HS-27A (cell line): ENCODE results near the gene COQ9.
"Not testable (repeated sequence)": the region's sequence is repeated elsewhere in the genome, so short reads cannot be mapped to it uniquely, and the experiment has no call there.

Source experiments
- DNase-seq: peaks from one replicate; pipeline ENCODE4 v3.0.0-alpha.2; 2012; ENCODE audit warnings: low read depth, missing footprints

COQ9 gene

DNA sequence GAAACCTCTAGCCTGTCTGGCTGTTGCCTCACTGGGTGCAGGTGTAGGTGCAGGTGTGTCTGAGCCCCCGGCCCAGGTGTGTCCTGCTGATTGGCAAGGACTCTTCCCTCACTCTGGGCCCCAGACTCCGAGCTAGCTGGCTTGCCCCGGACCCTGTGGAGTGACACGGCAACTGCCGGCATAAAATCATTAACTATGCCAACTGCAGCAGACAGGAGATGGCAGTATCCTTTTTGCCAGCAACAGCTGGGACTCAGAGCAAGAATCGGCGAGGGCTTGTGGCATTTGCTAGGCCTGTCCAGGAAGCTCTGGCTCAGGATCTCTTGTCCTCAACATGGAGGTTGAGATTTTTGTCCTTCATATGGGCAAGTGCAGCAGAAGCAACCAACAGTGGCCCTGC, 20.9 kb upstream of the COQ9 start:
- DNase-seq: no peak

GRCh38 chr16:57427307-57427706, 20.0 kb upstream of the COQ9 start:
- DNase-seq: no peak

DNA sequence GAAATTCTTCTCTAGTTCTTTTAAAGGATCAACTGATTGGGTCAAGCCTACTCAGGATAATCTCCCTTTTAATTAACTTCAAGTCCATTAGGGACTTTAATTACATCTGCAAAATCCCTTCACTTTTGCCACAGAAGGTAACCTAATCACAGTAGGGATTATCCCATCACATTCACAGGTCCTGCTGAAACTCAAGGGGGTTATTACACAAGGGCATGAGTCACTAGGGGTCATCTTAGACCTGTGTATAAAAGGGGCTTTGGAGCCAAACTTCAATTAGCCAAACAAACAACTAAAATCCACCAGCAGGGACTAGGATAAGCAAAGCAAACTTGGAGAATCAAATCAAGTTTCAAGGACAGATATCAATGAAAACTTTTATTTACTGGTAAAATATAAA, 19.5 kb upstream of the COQ9 start:
- no peak for DNase-seq

DNA sequence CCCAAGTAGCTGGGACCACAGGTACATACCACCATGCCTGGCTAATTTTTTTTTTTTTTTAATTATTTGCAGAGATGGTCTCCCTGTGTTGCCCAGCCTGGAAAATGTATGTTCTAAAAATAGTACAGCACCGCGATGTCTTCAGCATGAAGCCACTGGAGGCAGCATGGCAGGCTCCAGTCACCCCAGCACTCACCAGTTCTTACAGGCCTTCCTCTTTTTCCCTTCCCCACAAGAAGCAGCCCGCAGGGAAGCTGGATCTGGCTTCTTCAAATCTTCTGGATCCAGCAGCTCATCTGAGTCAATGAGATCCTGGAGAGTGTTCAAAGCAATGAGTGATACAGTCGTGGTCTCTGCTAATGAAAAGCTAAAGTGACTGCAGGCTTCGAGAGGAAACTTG, 16.3 kb upstream of the COQ9 start:
- DNase-seq: no peak

DNA sequence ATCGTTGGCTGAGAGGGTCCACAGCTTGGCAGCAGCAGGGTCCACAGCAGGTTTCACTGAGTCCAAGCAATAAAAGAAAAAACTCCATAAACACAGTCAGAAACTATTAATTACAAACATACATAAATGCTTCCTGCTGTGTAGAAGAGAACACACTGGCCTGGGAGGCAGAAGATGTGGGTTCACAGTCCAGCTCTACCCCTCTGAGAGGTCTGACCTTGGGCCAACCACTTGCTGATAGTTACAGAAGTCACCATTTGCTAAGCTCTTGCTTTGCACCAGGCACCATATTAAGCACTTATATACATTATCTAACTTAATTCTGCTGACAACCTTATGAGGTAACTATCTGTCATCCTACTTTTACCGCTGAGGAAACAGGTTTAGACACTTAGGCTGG, 14.8 kb upstream of the COQ9 start:
- DNase-seq: no peak

DNA sequence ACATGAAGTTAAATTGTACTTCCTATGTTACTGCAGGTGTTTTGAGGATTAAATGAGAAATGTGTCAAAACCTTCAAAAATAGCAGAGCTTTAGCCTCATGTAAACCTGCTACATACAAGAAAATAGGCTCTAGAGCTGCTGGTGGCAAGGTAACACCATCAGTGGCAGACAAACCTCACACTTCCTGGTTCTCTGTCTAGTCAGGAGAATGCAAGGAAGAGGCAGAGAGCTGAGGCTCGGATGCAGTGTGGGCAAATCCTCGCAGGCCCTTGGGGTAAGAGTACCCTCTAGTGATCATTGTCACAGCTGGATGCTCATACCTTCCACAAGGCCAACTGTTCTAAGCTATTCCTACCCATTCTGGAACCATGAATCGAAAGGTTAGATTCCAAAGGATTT, 14.3 kb upstream of the COQ9 start:
- DNase-seq: no peak

GRCh38 chr16:57434003-57434402, 13.3 kb upstream of the COQ9 start:
- DNase-seq: no peak

- no peak for DNase-seq
Observed at GRCh38 chr16:57435838-57436237, 11.4 kb upstream of the COQ9 start.

GRCh38 chr16:57439947-57440346, 7.3 kb upstream of the COQ9 start:
- not testable (repeated sequence) for DNase-seq

GRCh38 chr16:57440551-57440950, 6.7 kb upstream of the COQ9 start:
- not testable (repeated sequence) for DNase-seq

- no peak for DNase-seq
Observed at GRCh38 chr16:57444711-57445110, 2.6 kb upstream of the COQ9 start.

GRCh38 chr16:57445510-57445909, 1.8 kb upstream of the COQ9 start:
- no peak for DNase-seq

- DNase-seq: no peak
Observed at GRCh38 chr16:57446531-57447185, 621 bp upstream of the COQ9 start.

GRCh38 chr16:57452021-57452420, 4.7 kb downstream of the COQ9 start:
- no peak for DNase-seq

GRCh38 chr16:57462209-57462977, 15.1 kb downstream of the COQ9 start, which contains the start of gene POLR2C:
Gene POLR2C (plus strand): TSS chr16:57462679. CDS start chr16:57462725, 46 bp downstream.
- DNase-seq: peak; percentile 60

DNA sequence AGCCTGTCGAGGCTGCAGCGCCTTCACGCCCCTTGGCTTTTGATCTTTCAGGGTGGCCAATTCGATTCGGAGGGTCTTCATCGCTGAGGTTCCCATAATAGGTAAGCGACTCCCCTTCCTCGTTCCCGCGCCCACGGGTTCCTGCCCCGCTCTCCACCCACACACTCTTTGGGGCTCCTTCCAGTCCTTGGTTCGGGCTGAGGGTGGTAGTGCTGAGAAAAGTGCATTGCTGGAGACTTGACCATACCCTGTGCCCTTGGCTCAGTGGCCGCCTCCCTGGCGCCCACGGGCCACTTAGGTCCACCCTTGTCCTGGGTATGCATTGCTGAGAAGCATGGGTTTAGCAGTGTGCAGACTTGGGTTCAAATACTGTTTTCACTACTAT, 15.7 kb downstream of the COQ9 start:
- DNase-seq: no peak

- no peak for DNase-seq
Observed at GRCh38 chr16:57464523-57464922, 17.2 kb downstream of the COQ9 start.

DNA sequence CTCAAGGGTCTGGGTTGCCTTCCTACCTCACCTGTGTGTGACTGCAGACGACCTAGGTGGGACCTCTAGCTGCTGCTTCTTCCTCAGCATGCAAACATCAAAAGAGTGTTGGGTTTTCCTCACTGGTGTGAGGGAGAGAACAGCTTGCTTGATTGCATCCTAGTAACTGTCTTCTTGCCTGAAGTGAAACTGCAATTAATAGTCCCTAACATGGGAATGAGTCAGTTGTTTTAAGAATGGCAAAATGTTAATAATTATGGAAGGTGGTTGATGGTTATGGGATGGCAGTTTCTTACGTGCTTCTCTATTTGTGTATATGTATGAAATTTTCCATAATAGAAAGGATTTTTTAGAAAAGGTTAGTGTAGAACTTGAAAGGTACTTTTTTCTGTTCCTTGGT, 21.1 kb downstream of the COQ9 start:
- no peak for DNase-seq

- DNase-seq: no peak
Observed at GRCh38 chr16:57469046-57469445, 21.8 kb downstream of the COQ9 start.

DNA sequence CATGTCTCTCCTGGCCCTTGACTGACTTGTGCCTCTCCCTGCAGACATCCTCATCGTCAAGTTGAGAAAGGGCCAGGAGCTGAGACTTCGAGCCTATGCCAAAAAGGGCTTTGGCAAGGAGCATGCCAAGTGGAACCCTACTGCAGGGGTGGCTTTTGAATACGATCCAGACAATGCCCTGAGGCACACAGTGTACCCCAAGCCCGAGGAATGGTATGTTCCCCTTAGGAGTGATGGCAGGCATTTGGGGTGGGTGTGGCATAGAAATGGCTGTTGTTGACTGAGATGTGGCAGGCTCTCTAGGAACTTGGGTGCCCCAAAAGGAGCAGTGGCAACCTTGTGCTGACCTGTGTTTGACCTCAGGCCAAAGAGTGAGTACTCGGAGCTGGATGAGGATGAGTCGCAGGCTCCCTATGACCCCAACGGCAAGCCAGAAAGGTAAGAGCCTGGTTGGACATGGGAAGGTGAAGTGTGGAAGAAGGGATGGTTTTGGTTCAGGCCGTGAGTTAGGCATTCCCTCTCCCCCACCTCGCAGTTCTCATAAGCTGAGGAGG, 22.7 kb downstream of the COQ9 start:
- DNase-seq: no peak

DNA sequence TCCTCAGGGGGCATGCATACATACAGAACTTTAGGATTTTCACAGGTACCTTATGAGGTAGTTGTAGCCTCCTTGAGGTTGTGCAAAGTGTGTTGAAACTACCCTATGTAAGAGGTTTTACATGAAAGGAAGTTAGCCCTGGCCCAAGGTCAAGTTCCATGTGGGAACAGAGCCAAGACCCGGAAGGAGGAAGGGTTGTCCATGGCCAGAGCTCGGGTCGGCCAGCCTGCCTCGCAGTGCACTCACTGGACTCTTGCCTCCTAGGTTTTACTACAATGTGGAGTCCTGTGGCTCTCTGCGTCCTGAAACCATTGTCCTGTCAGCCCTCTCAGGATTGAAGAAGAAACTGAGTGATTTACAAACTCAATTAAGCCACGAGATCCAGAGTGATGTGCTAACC, 23.4 kb downstream of the COQ9 start:
- no peak for DNase-seq

DNA sequence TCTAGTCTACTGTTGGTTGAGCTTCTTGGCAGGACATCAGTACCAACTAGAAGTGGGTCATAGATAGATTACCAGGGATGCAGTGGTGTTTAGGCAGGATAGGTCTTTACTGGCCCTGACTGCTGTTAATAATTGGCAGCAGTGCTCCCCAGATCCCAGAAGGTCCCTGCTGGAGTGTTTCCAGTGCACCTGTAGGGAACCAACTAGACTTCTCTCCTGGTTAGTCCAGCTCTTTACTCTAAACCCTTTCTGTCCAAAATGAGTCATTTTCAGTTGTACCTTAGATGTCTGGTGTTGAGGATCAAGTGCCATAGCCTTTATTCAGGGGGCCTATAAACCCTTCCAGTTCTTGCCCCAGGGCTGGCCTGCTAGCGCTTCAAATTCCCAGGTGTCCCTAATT, 23.9 kb downstream of the COQ9 start:
- no peak for DNase-seq

GRCh38 chr16:57471852-57472664, 24.8 kb downstream of the COQ9 start:
- no peak for DNase-seq
